ENCODE data around the gene PIK3C2A. TPM values are rescaled to one million over a fixed set of nuclear protein-coding genes. Genes with fewer than 3 reads are reported as not detected.
"Not testable (repeated sequence)": the region's sequence is repeated elsewhere in the genome, so short reads cannot be mapped to it uniquely, and the experiment has no call there.

The PIK3C2A gene, protein sequence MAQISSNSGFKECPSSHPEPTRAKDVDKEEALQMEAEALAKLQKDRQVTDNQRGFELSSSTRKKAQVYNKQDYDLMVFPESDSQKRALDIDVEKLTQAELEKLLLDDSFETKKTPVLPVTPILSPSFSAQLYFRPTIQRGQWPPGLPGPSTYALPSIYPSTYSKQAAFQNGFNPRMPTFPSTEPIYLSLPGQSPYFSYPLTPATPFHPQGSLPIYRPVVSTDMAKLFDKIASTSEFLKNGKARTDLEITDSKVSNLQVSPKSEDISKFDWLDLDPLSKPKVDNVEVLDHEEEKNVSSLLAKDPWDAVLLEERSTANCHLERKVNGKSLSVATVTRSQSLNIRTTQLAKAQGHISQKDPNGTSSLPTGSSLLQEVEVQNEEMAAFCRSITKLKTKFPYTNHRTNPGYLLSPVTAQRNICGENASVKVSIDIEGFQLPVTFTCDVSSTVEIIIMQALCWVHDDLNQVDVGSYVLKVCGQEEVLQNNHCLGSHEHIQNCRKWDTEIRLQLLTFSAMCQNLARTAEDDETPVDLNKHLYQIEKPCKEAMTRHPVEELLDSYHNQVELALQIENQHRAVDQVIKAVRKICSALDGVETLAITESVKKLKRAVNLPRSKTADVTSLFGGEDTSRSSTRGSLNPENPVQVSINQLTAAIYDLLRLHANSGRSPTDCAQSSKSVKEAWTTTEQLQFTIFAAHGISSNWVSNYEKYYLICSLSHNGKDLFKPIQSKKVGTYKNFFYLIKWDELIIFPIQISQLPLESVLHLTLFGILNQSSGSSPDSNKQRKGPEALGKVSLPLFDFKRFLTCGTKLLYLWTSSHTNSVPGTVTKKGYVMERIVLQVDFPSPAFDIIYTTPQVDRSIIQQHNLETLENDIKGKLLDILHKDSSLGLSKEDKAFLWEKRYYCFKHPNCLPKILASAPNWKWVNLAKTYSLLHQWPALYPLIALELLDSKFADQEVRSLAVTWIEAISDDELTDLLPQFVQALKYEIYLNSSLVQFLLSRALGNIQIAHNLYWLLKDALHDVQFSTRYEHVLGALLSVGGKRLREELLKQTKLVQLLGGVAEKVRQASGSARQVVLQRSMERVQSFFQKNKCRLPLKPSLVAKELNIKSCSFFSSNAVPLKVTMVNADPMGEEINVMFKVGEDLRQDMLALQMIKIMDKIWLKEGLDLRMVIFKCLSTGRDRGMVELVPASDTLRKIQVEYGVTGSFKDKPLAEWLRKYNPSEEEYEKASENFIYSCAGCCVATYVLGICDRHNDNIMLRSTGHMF (N-terminal part only)
- 130 and 241 TPM in 2 replicates for total RNA-seq

DNA sequence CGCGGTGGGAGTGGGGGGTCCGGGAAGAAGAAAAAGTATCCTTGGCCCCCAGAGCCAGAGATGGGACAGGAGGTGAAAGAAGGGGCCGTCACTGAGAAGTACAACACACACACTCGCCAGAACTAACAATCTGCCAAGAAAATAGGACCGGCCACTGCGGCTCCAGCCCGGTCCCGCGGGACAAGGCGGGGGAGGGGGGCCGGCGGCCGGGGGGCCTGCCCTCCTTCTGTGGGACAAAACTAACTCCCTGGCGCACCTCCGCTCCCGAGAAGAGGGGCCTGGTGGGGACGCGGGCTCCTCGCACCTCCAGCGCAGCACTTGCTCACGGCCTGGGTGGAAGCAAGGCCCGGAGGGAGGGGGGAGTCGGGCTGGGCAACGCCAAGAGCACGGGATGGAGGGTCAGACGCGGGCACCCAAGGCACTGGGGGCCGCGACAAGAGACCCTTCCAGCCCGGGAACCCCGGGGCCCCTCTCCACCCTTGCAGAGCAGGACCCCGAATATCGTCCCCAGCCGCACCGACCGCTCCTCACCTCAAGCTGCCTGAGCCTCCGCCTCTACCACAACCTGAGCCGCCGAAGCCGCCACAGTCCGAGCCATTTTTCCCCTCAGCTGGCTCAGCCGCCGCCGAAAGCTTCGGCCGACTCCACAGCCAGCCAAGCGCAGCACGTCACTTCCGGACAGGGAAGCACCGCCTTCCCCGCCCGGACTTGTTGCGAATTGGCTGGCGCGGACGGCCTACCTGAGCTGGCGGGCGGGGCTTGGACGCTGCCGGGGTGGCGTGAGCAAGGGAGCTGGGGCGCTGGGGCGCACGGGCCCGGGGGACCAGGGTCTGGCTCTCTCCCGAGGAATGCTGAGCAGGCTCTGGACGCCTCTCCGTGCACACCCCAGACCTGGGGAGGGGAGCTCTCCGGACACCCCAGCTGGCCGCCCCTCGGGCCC, at the start of gene PIK3C2A:
PIK3C2A (minus strand) TSS at position 670 of the 940 bp plus-strand sequence. CDS start 38,245 bp downstream, outside the sequence.
- DNase-seq (ENCODE audit: low read depth, low spot score): peak; percentile 86

DNA sequence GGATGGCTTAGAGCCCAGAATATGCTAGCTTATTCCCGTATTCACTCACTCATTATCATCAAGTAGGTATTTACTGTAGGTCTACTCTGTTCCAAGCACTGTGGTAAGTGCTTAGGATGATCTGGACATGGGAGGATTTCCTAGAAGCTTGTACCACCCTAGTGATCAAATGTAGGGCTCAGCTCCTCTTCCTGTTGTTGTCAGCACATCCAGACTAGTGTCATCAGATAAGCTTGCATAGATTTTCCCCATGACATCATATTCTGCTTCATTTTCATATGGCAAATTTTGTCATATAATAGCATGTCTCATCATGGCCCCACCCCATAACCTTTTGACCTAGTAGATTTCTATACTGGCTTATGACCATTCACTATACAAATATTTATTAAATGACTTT, 49.4 kb upstream of the PIK3C2A start:
- DNase-seq (ENCODE audit: low read depth, low spot score): no peak

DNA sequence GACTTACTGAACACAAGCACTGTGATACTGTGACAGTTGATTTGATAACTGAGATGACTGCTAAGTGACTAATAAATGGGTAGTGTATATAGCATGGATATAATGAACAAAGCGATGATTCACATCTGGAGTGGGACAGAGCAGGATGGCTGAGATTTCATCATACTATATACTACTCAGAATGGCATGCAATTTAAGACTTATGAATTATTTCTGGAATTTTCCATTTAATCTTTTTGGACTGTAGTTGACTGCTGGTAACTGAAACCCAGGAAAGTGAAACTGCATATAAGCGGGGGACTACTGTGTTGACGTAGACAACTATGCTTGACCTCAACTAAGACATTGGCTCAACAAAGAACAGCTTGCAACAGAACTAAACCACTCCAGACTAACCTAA, 48.7 kb upstream of the PIK3C2A start:
- no peak for DNase-seq (ENCODE audit: low read depth, low spot score)

DNA sequence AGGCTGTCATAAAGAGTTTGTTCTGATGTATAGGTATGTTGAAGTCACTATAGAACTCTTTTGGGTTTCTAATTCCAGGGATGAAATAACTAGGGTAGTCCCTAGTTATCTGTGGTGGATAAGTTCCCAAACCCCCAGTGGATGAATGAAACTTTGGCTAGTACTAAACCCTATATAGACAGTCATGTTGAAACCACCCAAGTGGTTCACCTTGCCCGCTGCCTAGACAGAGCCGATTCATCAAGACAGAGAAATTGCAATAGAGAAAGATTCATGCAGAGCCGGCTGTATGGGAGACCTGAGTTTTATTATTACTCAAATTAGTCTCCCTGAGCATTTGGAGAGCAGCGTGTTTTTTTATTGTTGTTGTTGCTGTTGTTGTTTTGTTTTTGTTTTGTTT, 44.9 kb upstream of the PIK3C2A start:
- DNase-seq (ENCODE audit: low read depth, low spot score): no peak

DNA sequence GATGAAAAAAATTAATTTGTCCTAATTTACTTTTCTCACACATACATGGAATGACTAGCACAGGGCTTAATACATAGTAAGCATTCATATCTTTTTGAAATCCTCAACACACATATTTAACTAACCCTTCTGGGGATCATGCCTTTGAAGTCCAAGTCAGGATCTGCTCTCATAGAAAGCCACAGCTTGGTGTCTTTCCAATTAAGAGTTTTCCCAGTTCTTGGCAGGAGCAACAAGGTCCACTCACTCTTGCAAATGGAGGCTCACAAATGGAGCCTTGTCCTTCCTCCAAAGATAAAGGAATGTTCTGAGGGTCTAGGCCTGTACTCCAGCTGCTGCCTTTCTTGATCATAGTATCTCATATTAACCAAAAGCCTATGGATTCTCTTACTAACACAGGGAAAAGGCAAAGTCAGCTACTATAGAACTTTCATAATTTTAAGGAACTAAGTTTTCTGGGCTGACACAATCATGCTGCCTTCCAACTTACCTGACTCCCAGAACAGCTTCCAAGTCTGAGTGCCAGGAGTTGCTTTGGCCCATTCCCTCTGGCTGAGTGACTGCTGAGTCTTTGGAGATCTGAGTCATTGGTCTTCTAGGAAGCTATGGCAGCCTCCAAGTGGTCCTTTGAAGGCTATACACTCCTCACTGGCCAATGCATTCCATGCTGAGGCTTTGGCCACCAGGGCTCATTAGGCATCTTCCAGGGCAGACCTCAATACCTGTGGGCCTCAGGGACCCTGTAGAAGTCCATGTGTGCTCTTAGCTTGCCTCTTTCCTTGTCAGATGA, 43.0 kb upstream of the PIK3C2A start:
- DNase-seq (ENCODE audit: low read depth, low spot score): no peak

DNA sequence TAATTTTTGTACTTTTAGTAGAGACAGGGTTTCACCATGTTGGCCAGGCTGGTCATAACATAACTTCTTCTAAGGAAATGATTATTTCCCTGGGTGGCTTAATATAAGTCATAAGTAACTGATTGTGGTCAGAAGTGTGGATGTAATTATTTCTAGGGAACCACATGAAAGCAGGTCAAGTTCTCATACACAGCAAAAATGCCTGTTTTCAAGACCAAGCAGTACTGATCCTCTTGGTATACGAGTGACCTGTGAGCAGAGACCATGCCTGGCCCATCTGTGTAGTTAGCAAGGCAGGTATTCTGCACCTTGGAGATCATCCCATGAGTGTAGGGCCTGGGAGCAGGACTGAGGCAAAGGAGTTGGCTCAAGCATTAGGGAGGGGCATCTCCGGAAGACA, 36.3 kb upstream of the PIK3C2A start:
- DNase-seq (ENCODE audit: low read depth, low spot score): no peak

DNA sequence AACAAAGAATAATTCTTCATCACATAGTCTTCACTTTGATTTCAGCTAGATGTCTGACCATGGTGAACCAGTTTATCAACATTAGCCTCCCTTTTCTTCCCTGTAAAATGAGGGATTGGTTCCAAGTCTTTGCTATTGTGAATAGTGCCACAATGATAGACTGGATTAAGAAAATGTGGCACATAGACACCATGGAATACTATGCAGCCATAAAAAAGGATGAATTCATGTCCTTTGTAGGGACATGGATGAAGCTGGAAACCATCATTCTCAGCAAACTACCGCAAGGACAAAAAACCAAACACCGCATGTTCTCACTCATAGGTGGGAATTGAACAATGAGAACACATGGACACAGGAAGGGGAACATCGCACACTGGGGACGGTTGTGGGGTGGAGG, 35.2 kb upstream of the PIK3C2A start:
- not testable (repeated sequence) for DNase-seq (ENCODE audit: low read depth, low spot score)

DNA sequence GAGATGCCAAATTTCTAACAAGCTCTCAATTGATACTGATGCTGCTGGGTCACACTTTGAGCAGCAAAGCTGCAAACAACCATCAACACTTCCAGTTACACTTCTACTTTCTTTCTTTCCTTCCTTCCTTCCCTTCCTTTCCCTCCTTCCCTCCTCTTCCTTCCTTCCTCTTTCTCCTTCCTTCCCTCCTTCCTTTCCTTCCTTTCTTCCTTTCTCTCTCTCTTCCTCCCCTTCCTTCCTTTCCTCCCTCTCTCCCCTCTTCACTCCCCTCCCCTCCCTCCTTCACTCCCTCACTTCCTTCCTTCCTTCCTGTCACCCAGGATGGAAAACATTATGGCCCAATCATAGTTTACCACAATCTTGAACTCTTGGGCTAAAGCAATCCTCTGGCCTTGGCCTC, 33.0 kb upstream of the PIK3C2A start:
- DNase-seq (ENCODE audit: low read depth, low spot score): no peak

DNA sequence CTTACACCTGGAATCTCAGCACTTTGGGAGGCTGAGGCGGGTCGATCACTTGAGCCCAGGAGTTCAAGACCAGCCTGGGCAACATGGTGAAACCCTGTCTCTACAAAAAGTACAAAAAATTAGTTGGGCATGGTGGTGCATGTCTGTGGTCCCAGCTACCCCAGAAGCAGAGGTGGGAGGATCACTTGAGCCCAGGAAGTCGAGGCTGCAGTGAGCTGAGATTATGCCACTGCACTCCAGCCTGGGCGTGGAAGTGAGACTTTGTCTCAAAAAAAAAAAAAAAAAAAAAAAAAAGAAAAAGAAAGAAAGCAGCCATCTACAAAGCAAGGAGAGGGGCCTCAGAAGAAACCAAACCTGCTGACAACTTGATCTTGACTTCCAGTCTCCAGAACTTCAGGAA, 32.1 kb upstream of the PIK3C2A start:
- not testable (repeated sequence) for DNase-seq (ENCODE audit: low read depth, low spot score)

DNA sequence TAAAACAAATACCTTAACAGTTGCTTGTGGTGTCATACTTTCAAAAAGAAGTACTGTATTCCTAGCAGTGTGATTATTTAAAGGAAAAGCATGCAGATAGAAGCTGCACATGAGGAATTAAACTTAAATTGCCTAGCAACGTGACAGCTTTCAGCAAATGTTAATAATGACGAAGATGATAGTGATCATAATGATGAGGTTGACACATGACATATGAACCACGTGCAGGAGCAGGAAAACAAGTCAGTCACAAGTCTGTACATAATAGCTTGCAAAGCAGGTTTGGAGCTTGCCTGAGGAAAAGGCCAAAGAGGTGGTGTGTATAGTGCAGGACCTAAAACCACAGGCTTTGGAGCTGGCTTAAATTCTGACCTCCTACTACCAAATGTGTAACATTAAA, 30.6 kb upstream of the PIK3C2A start:
- no peak for DNase-seq (ENCODE audit: low read depth, low spot score)

DNA sequence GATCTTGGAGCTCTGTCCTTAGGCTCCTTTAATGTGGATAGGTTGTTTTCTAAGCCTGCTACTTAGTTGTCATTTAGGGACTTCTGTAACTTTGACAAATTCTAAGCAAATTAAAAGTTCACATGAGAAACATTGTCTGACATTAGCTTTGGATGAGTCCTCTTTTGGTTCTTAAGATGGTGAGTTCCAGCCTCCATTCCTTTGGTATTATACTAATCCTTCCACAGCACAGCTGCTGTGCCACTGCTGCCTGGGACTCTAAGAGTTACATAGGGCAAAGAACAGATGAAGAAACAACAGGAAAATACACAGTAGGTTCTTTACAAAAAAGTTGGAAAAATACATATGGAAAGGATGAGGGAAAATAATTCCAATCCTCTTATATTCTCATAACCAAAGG, 25.3 kb upstream of the PIK3C2A start:
- DNase-seq (ENCODE audit: low read depth, low spot score): no peak

DNA sequence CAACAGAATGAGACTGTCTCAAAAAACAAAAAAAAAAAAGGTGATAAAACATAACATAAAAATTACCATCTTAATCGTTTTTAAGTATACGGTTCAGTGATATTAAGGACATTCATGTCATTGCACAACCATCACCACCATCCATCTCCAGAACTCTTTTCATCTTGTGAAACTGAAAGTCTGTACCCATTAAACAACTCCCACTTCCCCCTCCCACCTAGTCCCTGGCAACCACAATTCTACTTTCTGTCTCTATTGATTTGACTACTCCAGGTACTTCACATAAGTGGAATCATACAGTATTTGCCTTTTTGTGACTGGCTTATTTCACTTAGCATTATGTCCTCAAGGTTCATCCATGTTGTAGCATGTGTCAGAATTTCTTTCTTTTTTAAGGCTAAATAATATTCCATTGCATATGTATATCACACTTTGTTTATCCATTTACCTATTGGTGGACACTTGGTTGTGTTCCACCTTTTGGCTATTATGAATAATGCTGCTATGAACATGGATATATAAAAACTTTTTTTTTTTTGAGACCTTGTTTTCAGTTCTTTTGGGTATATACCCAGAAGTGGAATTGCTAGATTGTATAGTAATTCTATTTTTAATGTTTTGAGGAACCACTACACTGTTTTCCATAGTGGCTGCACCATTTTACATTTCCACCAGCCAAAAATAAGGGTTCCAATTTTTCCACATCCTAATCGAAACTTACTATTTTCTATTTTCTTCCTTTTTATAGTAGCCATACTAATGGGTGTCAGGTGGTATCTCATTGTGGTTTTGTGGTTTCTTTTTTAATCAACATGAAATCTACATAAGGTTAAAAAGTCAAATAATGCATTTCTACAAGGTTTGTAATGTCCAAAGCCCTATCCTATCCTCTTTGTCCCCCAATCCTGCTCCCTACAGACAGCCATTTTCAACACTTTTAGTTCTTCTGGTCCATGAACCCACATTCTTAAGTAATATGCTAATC, 23.4 kb upstream of the PIK3C2A start:
- no peak for DNase-seq (ENCODE audit: low read depth, low spot score)

DNA sequence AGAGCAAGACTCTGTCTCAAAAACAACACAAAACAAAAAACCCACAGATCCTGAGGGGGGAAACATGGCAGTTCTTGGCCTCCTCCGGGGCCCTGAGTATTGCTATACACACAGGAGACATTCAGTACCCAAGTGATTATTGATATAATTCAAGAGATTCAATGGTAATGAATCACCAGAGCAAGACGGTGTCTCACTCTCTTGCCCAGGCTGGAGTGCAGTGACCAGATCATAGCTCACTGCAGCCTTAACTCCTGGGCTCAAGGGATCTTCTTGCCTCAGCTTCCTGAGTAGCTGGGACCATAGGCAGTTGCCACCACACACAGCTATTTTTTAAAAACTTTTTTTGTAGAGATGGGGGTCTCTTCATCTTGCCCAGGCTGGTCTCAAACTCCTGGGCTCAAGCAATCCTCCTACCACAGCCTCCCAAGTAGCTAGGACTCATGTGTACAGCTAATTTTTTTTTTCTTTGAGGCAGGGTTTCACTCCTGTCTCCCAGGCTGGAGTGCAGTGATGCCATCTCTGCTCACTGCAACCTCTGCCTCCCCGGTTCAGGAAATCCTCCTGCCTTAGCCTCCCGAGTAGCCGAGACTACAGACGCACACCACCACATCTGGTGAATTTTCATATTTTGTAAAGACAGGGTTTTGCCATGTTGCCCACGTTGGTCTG, 21.8 kb upstream of the PIK3C2A start:
- DNase-seq (ENCODE audit: low read depth, low spot score): no peak

DNA sequence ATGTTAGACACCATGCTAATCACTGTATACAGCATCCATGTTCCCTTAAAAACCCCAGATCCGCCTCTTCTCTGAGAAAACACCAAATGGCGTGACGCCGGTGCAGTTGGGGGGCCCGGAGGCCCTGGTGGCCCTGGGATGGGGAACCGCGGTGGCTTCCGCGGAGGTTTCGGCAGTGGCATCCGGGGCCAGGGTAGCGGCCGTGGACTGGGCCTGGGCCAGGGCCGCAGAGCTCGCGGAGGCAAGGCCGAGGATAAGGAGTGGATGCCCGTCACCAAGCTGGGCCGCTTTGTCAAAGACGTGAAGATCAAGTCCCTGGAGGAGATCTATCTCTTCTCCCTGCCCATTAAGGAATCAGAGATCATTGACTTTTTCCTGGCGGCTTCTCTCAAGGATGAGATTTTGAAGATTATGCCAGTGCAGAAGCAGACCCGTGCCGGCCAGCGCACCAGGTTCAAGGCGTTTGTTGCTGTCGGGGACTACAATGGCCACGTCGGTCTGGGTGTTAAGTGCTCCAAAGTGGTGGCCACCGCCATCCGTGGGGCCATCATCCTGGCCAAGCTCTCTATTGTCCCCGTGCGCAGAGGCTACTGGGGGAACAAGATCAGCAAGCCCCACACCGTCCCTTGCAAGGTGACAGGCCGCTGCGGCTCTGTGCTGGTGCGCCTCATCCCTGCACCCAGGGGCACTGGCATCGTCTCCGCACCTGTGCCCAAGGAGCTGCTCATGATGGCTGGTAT, 20.6 kb upstream of the PIK3C2A start:
- not testable (repeated sequence) for DNase-seq (ENCODE audit: low read depth, low spot score)

DNA sequence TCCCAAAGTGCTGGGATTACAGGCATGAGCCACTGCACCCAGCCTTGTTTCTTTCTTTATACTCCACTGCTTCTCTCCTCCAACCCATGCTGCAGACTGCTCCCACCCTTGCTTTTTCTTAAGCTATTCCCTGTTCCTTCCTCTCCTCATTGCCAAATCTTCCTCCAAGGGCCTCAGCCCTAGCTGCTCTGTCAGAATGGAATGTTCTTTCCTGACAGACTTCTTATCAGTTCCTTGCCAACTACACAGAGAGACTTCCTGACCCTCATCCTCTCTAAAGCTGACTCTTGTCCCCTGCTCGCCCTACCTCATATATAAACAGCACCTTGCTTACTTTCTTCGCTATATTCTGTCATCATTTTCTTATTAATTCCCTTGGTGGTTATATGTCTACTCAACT, 16.9 kb upstream of the PIK3C2A start:
- peak; percentile 58 for DNase-seq (ENCODE audit: low read depth, low spot score)

DNA sequence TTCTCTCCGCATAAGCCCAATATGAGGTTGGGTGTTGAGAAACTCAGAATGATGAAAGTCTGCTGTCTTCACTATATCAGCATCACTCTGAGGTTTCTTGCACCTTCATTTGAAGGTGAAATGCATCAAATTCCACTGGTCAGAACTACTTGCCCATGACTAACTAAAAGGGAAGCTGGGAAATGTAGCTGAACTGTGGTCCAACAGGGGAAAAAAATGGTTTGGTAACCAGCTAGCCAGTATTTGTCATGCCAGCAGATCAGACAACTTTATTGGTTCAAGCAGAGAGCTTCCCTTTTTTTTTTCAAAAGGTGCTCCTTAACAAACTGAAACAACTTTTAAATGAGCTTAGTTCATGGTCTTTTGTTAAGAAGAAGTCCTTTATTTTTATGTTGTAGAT, 14.2 kb upstream of the PIK3C2A start:
- DNase-seq (ENCODE audit: low read depth, low spot score): no peak

DNA sequence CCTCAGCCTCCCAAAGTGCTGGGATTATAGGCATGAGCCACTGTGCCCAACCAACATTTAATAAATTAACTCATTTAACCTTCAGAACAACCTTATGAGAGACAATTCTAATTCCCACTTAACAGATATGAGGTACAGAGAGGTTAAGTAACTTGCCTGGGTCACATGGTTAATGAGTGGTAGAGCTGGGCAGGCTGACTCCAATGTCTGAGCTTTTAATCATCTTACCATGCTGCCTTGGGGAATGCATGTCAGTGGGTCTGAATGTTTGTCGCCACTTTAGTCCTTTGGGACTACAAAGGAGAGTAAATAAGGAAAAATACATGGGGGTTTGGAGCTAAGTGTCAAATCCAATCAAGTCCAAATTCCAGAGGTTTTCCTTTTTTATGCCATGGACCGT, 11.2 kb upstream of the PIK3C2A start:
- no peak for DNase-seq (ENCODE audit: low read depth, low spot score)

Measured in pulmonary artery endothelial cell (primary cell).